ENCODE data around the gene KISS1R.

KISS1R gene

GRCh38 chr19:958967-959855, 42.1 kb downstream of the KISS1R start:
- in situ Hi-C loops (cut with HindIII; ENCODE audit: low pct_ligation_motif_present, low pct_unique_long_range_greater_than_20kb, low sequenced_read_pairs): no loop called here
- DNase-seq: no peak

GRCh38 chr19:960020-960419, 42.9 kb downstream of the KISS1R start:
- DNase-seq: no peak
- in situ Hi-C loops (cut with HindIII; ENCODE audit: low pct_ligation_motif_present, low pct_unique_long_range_greater_than_20kb, low sequenced_read_pairs): no loop called here

- no peak for DNase-seq
- in situ Hi-C loops (cut with HindIII; ENCODE audit: low pct_ligation_motif_present, low pct_unique_long_range_greater_than_20kb, low sequenced_read_pairs): no loop called here
Observed at GRCh38 chr19:960601-960938, 43.4 kb downstream of the KISS1R start.

- DNase-seq: no peak
- in situ Hi-C loops (cut with HindIII; ENCODE audit: low pct_ligation_motif_present, low pct_unique_long_range_greater_than_20kb, low sequenced_read_pairs): no loop called here
Observed at GRCh38 chr19:961866-962620, 44.9 kb downstream of the KISS1R start.

- in situ Hi-C loops (cut with HindIII; ENCODE audit: low pct_ligation_motif_present, low pct_unique_long_range_greater_than_20kb, low sequenced_read_pairs): no loop called here
- DNase-seq: no peak
Observed at GRCh38 chr19:962683-963400, 45.7 kb downstream of the KISS1R start.

GRCh38 chr19:963486-963951, 46.4 kb downstream of the KISS1R start:
- in situ Hi-C loops (cut with HindIII; ENCODE audit: low pct_ligation_motif_present, low pct_unique_long_range_greater_than_20kb, low sequenced_read_pairs): no loop called here
- no peak for DNase-seq

- in situ Hi-C loops (cut with HindIII; ENCODE audit: low pct_ligation_motif_present, low pct_unique_long_range_greater_than_20kb, low sequenced_read_pairs): no loop called here
- no peak for DNase-seq
Observed at GRCh38 chr19:964116-964520, 47.0 kb downstream of the KISS1R start.

- peak; percentile 25 for DNase-seq
- in situ Hi-C loops (cut with HindIII; ENCODE audit: low pct_ligation_motif_present, low pct_unique_long_range_greater_than_20kb, low sequenced_read_pairs): no loop called here
Observed at GRCh38 chr19:964761-965694, 47.9 kb downstream of the KISS1R start.

GRCh38 chr19:966485-967088, 49.5 kb downstream of the KISS1R start:
- in situ Hi-C loops (cut with HindIII; ENCODE audit: low pct_ligation_motif_present, low pct_unique_long_range_greater_than_20kb, low sequenced_read_pairs): no loop called here
- no peak for DNase-seq
